IPS-18a (cell line): Measurements from ENCODE around the gene ABCF3.

Experiments used
- H3K27ac ChIP-seq: one replicate; pipeline ENCODE4 v1.5.1; 2013; ENCODE audit warnings: low read length
- H3K27me3 ChIP-seq: one replicate; pipeline ENCODE4 v1.6.1; 2013; ENCODE audit warnings: mild to moderate bottlenecking, low read length; ENCODE audit not compliant: control insufficient read depth, insufficient read depth
- H3K36me3 ChIP-seq: one replicate; pipeline ENCODE4 v1.6.1; 2013; ENCODE audit warnings: low read depth, low read length; ENCODE audit not compliant: control insufficient read depth
- H3K4me1 ChIP-seq: one replicate; pipeline ENCODE4 v1.6.1; 2013; ENCODE audit warnings: low read depth, low read length; ENCODE audit not compliant: control insufficient read depth
- H3K4me3 ChIP-seq: one replicate; pipeline ENCODE4 v1.5.1; 2013; ENCODE audit warnings: low read length
- H3K9ac ChIP-seq: one replicate; pipeline ENCODE4 v1.6.1; 2013; ENCODE audit warnings: mild to moderate bottlenecking, low read length, moderate library complexity
- H3K9me3 ChIP-seq: one replicate; pipeline ENCODE4 v1.6.1; 2013; ENCODE audit warnings: low read depth, low read length; ENCODE audit not compliant: control insufficient read depth

The ABCF3 gene

GRCh38 chr3:184193991-184194539 is 8.1 kb downstream of the ABCF3 start:
- Histone ChIP-seq H3K27ac (no peak overlapping the region), H3K9me3 (no peaks in the 10 kb centered on the region), H3K9ac (no peak overlapping the region), H3K36me3 (peaks cover 58% of the 10 kb centered on the region), H3K4me1 (no peaks in the 10 kb centered on the region), H3K27me3 (no peaks in the 10 kb centered on the region), H3K4me3 (no peak overlapping the region)

- H3K27ac ChIP-seq = no peak overlapping the region
- no peak overlapping the region for H3K9ac ChIP-seq
- H3K27me3 ChIP-seq = no peaks in the 10 kb centered on the region
- no peaks in the 10 kb centered on the region for H3K9me3 ChIP-seq
- peaks cover 33% of the 10 kb centered on the region for H3K36me3 ChIP-seq
- H3K4me1 ChIP-seq = no peaks in the 10 kb centered on the region
- no peak overlapping the region for H3K4me3 ChIP-seq
Observed at GRCh38 chr3:184196536-184196935, 10.5 kb downstream of the ABCF3 start.

- Histone ChIP-seq H3K27me3 (no peaks in the 10 kb centered on the region), H3K9ac (no peak overlapping the region), H3K4me3 (no peak overlapping the region), H3K27ac (no peak overlapping the region), H3K36me3 (peaks cover 16% of the 10 kb centered on the region), H3K4me1 (no peaks in the 10 kb centered on the region), H3K9me3 (no peaks in the 10 kb centered on the region)
Observed at GRCh38 chr3:184198509-184198908, 12.5 kb downstream of the ABCF3 start.

GRCh38 chr3:184200825-184201224 is 14.8 kb downstream of the ABCF3 start:
- H3K9me3 ChIP-seq = no peaks in the 10 kb centered on the region
- no peak overlapping the region for H3K9ac ChIP-seq
- H3K27me3 ChIP-seq = no peaks in the 10 kb centered on the region
- H3K4me3 ChIP-seq = no peak overlapping the region
- no peak overlapping the region for H3K27ac ChIP-seq
- no peaks in the 10 kb centered on the region for H3K36me3 ChIP-seq
- H3K4me1 ChIP-seq = no peaks in the 10 kb centered on the region

GRCh38 chr3:184203526-184203925 is 17.5 kb downstream of the ABCF3 start:
- no peaks in the 10 kb centered on the region for H3K36me3 ChIP-seq
- H3K27ac ChIP-seq = no peak overlapping the region
- H3K27me3 ChIP-seq = no peaks in the 10 kb centered on the region
- no peaks in the 10 kb centered on the region for H3K4me1 ChIP-seq
- no peak overlapping the region for H3K9ac ChIP-seq
- H3K9me3 ChIP-seq = no peaks in the 10 kb centered on the region
- H3K4me3 ChIP-seq = no peak overlapping the region

- no peaks in the 10 kb centered on the region for H3K36me3 ChIP-seq
- H3K4me1 ChIP-seq = no peaks in the 10 kb centered on the region
- H3K27ac ChIP-seq = no peak overlapping the region
- no peaks in the 10 kb centered on the region for H3K9me3 ChIP-seq
- H3K9ac ChIP-seq = no peak overlapping the region
- H3K4me3 ChIP-seq = no peak overlapping the region
- H3K27me3 ChIP-seq = no peaks in the 10 kb centered on the region
Observed at GRCh38 chr3:184209146-184209923, 23.3 kb downstream of the ABCF3 start.

- no peak overlapping the region for H3K27ac ChIP-seq
- H3K9ac ChIP-seq = no peak overlapping the region
- no peaks in the 10 kb centered on the region for H3K4me1 ChIP-seq
- no peaks in the 10 kb centered on the region for H3K27me3 ChIP-seq
- no peaks in the 10 kb centered on the region for H3K9me3 ChIP-seq
- H3K36me3 ChIP-seq = no peaks in the 10 kb centered on the region
- H3K4me3 ChIP-seq = no peak overlapping the region
Observed at GRCh38 chr3:184211297-184211696, 25.3 kb downstream of the ABCF3 start.

- H3K9ac ChIP-seq = no peak overlapping the region
- no peaks in the 10 kb centered on the region for H3K36me3 ChIP-seq
- H3K27ac ChIP-seq = no peak overlapping the region
- H3K4me1 ChIP-seq = no peaks in the 10 kb centered on the region
- H3K27me3 ChIP-seq = no peaks in the 10 kb centered on the region
- no peaks in the 10 kb centered on the region for H3K9me3 ChIP-seq
- H3K4me3 ChIP-seq = no peak overlapping the region
Observed at GRCh38 chr3:184211718-184212117, 25.7 kb downstream of the ABCF3 start.

- no peaks in the 10 kb centered on the region for H3K27me3 ChIP-seq
- H3K4me1 ChIP-seq = no peaks in the 10 kb centered on the region
- H3K36me3 ChIP-seq = no peaks in the 10 kb centered on the region
- no peak overlapping the region for H3K4me3 ChIP-seq
- no peaks in the 10 kb centered on the region for H3K9me3 ChIP-seq
- H3K27ac ChIP-seq = no peak overlapping the region
- H3K9ac ChIP-seq = no peak overlapping the region
Observed at GRCh38 chr3:184218814-184219213, 32.8 kb downstream of the ABCF3 start.

GRCh38 chr3:184222521-184222920 is 36.5 kb downstream of the ABCF3 start:
- no peak overlapping the region for H3K27ac ChIP-seq
- H3K9ac ChIP-seq = no peak overlapping the region
- no peaks in the 10 kb centered on the region for H3K36me3 ChIP-seq
- no peak overlapping the region for H3K4me3 ChIP-seq
- peaks cover 10% of the 10 kb centered on the region for H3K27me3 ChIP-seq
- no peaks in the 10 kb centered on the region for H3K9me3 ChIP-seq
- H3K4me1 ChIP-seq = no peaks in the 10 kb centered on the region

- Histone ChIP-seq H3K36me3 (no peaks in the 10 kb centered on the region), H3K4me3 (no peak overlapping the region), H3K27ac (no peak overlapping the region), H3K9ac (no peak overlapping the region), H3K27me3 (peaks cover 24% of the 10 kb centered on the region), H3K4me1 (no peaks in the 10 kb centered on the region), H3K9me3 (no peaks in the 10 kb centered on the region)
Observed at GRCh38 chr3:184223946-184224345, 37.9 kb downstream of the ABCF3 start.

GRCh38 chr3:184227481-184227935 is 41.5 kb downstream of the ABCF3 start:
- Histone ChIP-seq H3K4me3 (no peak overlapping the region), H3K9me3 (no peaks in the 10 kb centered on the region), H3K9ac (no peak overlapping the region), H3K27me3 (peaks cover 60% of the 10 kb centered on the region), H3K27ac (no peak overlapping the region), H3K4me1 (no peaks in the 10 kb centered on the region), H3K36me3 (no peaks in the 10 kb centered on the region)
